ENCODE measurements around the gene BLCAP. TPM values are rescaled to one million over a fixed set of nuclear protein-coding genes. Genes with fewer than 3 reads are reported as not detected.
A peak's percentile ranks its signal among the peaks of the same experiment; 100 is the strongest.

BLCAP gene
- total RNA-seq, 3 donors from 2014 or later (not counting 1 experiment from before 2014, with no cell fraction given), result 60.4 to 80.1 (median 77.9) TPM

DNA sequence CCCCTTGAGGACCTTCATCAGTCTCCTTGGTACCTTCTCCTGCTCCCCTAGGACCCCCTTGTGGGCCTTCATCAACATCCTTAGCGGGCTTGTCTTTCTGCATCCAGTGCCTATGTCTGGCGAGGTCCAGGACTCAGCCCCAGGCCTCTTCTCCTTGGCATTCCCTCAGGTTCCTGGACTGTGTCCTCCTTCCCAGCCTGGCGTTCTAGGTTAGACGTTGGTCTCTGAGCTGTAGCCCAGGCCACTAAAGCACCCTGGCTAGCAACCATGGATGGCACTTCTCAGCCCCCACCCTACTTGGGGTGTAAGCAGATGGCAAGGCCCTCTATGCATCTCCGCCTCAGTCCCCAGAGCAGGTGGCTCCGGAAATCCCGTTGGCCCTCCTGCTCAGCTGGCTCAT, 58.1 kb downstream of the BLCAP start:
- Histone ChIP-seq H3K27ac (ENCODE audit: low read length) (no peak overlapping the region), H3K4me3 (ENCODE audit: low read length) (no peak overlapping the region), H3K4me1 (ENCODE audit: control insufficient read depth, insufficient read depth, low read length) (no peaks in the 10 kb centered on the region), H3K9me3 (ENCODE audit: control insufficient read depth, insufficient read depth, low read length) (no peaks in the 10 kb centered on the region), H3K27me3 (ENCODE audit: control insufficient read depth, insufficient read depth, low read length) (no peaks in the 10 kb centered on the region), H3K36me3 (ENCODE audit: control insufficient read depth, insufficient read depth, low read length) (no peaks in the 10 kb centered on the region)
- Mint-ChIP-seq H3K36me3 (no peaks in the 10 kb centered on the region), H3K4me1 (peaks cover 0 to 7% of the 10 kb centered on the region in 2 donors), H3K9me3 (no peaks in the 10 kb centered on the region), H3K4me3 (no peak overlapping the region), H3K27ac (peak overlapping the region in 1 of 2 donors; percentile 25), H3K27me3 (ENCODE audit: low read depth in 2 of 2) (peaks cover 12 to 18% of the 10 kb centered on the region in 2 donors)
- DNase-seq (no peak), ATAC-seq (no peak)
- TF ChIP-seq CTCF (IDR thresholded peaks at IDR 0.05), result no peak
- intact Hi-C loops (cut with micrococcal nuclease), result no loop called here
- WGBS (ENCODE audit: insufficient coverage), result 94% methylated on average over 7 of the region's 7 CpGs

DNA sequence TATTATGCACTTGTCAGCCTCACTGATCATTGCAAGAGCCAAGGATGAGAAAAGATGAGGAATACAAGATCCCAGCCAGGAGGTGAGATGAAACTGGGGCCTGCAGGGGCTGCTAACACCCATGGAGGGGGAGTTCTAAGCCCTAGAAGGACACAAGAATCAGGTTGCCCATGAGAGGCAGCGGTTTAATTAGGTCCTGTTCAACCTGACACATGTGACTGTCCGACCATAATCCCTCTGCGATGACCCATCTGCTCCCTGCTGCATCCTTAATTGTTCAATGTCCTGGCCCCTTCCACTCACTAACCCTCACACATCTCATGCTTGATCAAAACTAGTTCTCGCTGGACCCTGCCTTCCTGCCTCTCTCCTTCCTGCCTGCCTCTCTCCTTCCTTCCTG, 58.8 kb downstream of the BLCAP start:
- Mint-ChIP-seq H3K4me3 (no peak overlapping the region), H3K9me3 (no peaks in the 10 kb centered on the region), H3K4me1 (peaks cover 0 to 7% of the 10 kb centered on the region in 2 donors), H3K27me3 (ENCODE audit: low read depth in 2 of 2) (peaks cover 15 to 18% of the 10 kb centered on the region in 2 donors), H3K27ac (no peak overlapping the region), H3K36me3 (no peaks in the 10 kb centered on the region)
- ATAC-seq, result no peak
- H3K27ac ChIP-seq (ENCODE audit: low read length), result no peak overlapping the region
- 84% methylated on average over 4 of the region's 4 CpGs for WGBS (ENCODE audit: insufficient coverage)
- intact Hi-C loops (cut with micrococcal nuclease), result no loop called here
- H3K4me1 ChIP-seq (ENCODE audit: control insufficient read depth, insufficient read depth, low read length), result no peaks in the 10 kb centered on the region
- DNase-seq, result no peak
- H3K36me3 ChIP-seq (ENCODE audit: control insufficient read depth, insufficient read depth, low read length), result no peaks in the 10 kb centered on the region
- H3K4me3 ChIP-seq (ENCODE audit: low read length), result no peak overlapping the region
- H3K27me3 ChIP-seq (ENCODE audit: control insufficient read depth, insufficient read depth, low read length), result no peaks in the 10 kb centered on the region
- no peaks in the 10 kb centered on the region for H3K9me3 ChIP-seq (ENCODE audit: control insufficient read depth, insufficient read depth, low read length)
- no peak for TF ChIP-seq CTCF (IDR thresholded peaks at IDR 0.05)

Other genes starting within 250 kb of the BLCAP start
- gene MANBAL, start 238.2 kb downstream of the BLCAP start, total RNA-seq, result 1 to 10 TPM; 5.1 to 7.9 (median 6.4) TPM
- gene SRC, start 181.7 kb downstream of the BLCAP start, total RNA-seq, result 10 to 100 TPM in 2 of 3 donors, 1 to 10 TPM in 1; 2.3 to 15.6 (median 10.5) TPM
- not detected for gene NNAT, start 6.6 kb downstream of the BLCAP start, total RNA-seq
- 10 to 100 TPM; 59.1 to 75.6 (median 67.6) TPM for gene CTNNBL1, start 166.2 kb upstream of the BLCAP start, total RNA-seq

All from natural killer cell (primary cell).